ENCODE data around the gene COIL. TPM values are rescaled to one million over a fixed set of nuclear protein-coding genes. Genes with fewer than 3 reads are reported as not detected.

Gene COIL
- total RNA-seq, 2 experiments from 2014 or later: 20.5 to 20.7 TPM

- intact Hi-C loops (cut with micrococcal nuclease; ENCODE audit: unreplicated experiment): no loop called here
- peak overlapping the region; percentile 45 for H2AFZ ChIP-seq (ENCODE audit: low read length)
- H3K4me3 ChIP-seq (ENCODE audit: low read depth, low read length, poor library complexity, severe bottlenecking): peak overlapping the region; percentile 78
- H3K36me3 ChIP-seq (ENCODE audit: insufficient read depth, low read length): peaks cover 13% of the 10 kb centered on the region
- no TSS peak for BruUV-seq (replicated peaks)
- CTCF ChIA-PET (ENCODE audit: unreplicated experiment): interaction anchor here (1.1 kb wide), 1 partner anchor 23 kb away, joined by 3 read pairs; no protein-coding TSS in a partner anchor
- POLR2A ChIA-PET: interaction anchor here (0.9 kb wide), 1 partner anchor 11 kb away, joined by 4 read pairs; no protein-coding TSS in a partner anchor
- H3K9me3 ChIP-seq (ENCODE audit: low read length): peaks cover 12% of the 10 kb centered on the region; the same call in 1 of the 2 replicates
- no peak for TF ChIP-seq EZH2phosphoT487 (IDR thresholded peaks at IDR 0.05; ENCODE audit: borderline replicate concordance, low read depth, low read length)
- no peak for TF ChIP-seq CTCF (conservative IDR thresholded peaks at IDR 0.05; ENCODE audit: low read length)
- no peak overlapping the region for H3K27ac ChIP-seq (ENCODE audit: low read depth, low read length, poor library complexity, severe bottlenecking)
- peaks cover 21% of the 10 kb centered on the region; the same call in 1 of the 2 replicates for H3K79me2 ChIP-seq (ENCODE audit: insufficient read depth, low read depth, low read length)
- H3K9me2 ChIP-seq (ENCODE audit: insufficient read depth, low read length): no peaks in the 10 kb centered on the region
- H3K4me1 ChIP-seq (ENCODE audit: insufficient read depth, low read length, poor library complexity, severe bottlenecking): peaks cover 25% of the 10 kb centered on the region
- no peak for DNase-seq (ENCODE audit: low spot score)
- peak overlapping the region; percentile 66 for H3K4me2 ChIP-seq (ENCODE audit: low read length)
- H4K20me1 ChIP-seq (ENCODE audit: insufficient read depth, low read length): no peaks in the 10 kb centered on the region
Observed at GRCh38 chr17:56976941-56977608, 16.2 kb upstream of the COIL start.

- peaks cover 25% of the 10 kb centered on the region for H3K4me1 ChIP-seq (ENCODE audit: insufficient read depth, low read length, poor library complexity, severe bottlenecking)
- peaks cover 21% of the 10 kb centered on the region; the same call in 1 of the 2 replicates for H3K79me2 ChIP-seq (ENCODE audit: insufficient read depth, low read depth, low read length)
- no peak overlapping the region for H3K4me3 ChIP-seq (ENCODE audit: low read depth, low read length, poor library complexity, severe bottlenecking)
- H3K4me2 ChIP-seq (ENCODE audit: low read length): no peak overlapping the region
- H4K20me1 ChIP-seq (ENCODE audit: insufficient read depth, low read length): no peaks in the 10 kb centered on the region
- H3K9me3 ChIP-seq (ENCODE audit: low read length): peaks cover 20% of the 10 kb centered on the region; the same call in 1 of the 2 replicates
- BruUV-seq (replicated peaks): no TSS peak
- ChIA-PET CTCF (ENCODE audit: unreplicated experiment) (no interaction called here), POLR2A (interaction anchor here (0.7 kb wide), 1 partner anchor 893 kb away, joined by 4 read pairs; no protein-coding TSS in a partner anchor)
- no peak for TF ChIP-seq EZH2phosphoT487 (IDR thresholded peaks at IDR 0.05; ENCODE audit: borderline replicate concordance, low read depth, low read length)
- no peak for TF ChIP-seq CTCF (conservative IDR thresholded peaks at IDR 0.05; ENCODE audit: low read length)
- no peak overlapping the region for H3K27ac ChIP-seq (ENCODE audit: low read depth, low read length, poor library complexity, severe bottlenecking)
- intact Hi-C loops (cut with micrococcal nuclease; ENCODE audit: unreplicated experiment): no loop called here
- no peaks in the 10 kb centered on the region for H3K36me3 ChIP-seq (ENCODE audit: insufficient read depth, low read length)
- no peak overlapping the region for H2AFZ ChIP-seq (ENCODE audit: low read length)
- H3K9me2 ChIP-seq (ENCODE audit: insufficient read depth, low read length): no peaks in the 10 kb centered on the region
- no peak for DNase-seq (ENCODE audit: low spot score)
Observed at GRCh38 chr17:56975656-56976055, 14.8 kb upstream of the COIL start.

GRCh38 chr17:56974055-56974454 lies 13.2 kb upstream of the COIL start:
- TF ChIP-seq CTCF (conservative IDR thresholded peaks at IDR 0.05; ENCODE audit: low read length) (no peak), EZH2phosphoT487 (IDR thresholded peaks at IDR 0.05; ENCODE audit: borderline replicate concordance, low read depth, low read length) (no peak)
- Histone ChIP-seq H3K27ac (ENCODE audit: low read depth, low read length, poor library complexity, severe bottlenecking) (no peak overlapping the region), H3K36me3 (ENCODE audit: insufficient read depth, low read length) (no peaks in the 10 kb centered on the region), H4K20me1 (ENCODE audit: insufficient read depth, low read length) (no peaks in the 10 kb centered on the region), H3K9me2 (ENCODE audit: insufficient read depth, low read length) (no peaks in the 10 kb centered on the region), H3K4me2 (ENCODE audit: low read length) (no peak overlapping the region), H3K9me3 (ENCODE audit: low read length) (peaks cover 30% of the 10 kb centered on the region; the same call in 1 of the 2 replicates), H2AFZ (ENCODE audit: low read length) (no peak overlapping the region), H3K79me2 (ENCODE audit: insufficient read depth, low read depth, low read length) (peaks cover 10% of the 10 kb centered on the region; the same call in 1 of the 2 replicates), H3K4me3 (ENCODE audit: low read depth, low read length, poor library complexity, severe bottlenecking) (no peak overlapping the region), H3K4me1 (ENCODE audit: insufficient read depth, low read length, poor library complexity, severe bottlenecking) (peaks cover 13% of the 10 kb centered on the region)
- BruUV-seq (replicated peaks): no TSS peak
- ChIA-PET CTCF (ENCODE audit: unreplicated experiment) (no interaction called here), POLR2A (no interaction called here)
- DNase-seq (ENCODE audit: low spot score): no peak
- intact Hi-C loops (cut with micrococcal nuclease; ENCODE audit: unreplicated experiment): no loop called here
